Spleen (tissue), 11 donors: ENCODE data around the gene WDR62. TPM values are rescaled to one million over a fixed set of nuclear protein-coding genes. Genes with fewer than 3 reads are reported as not detected.
A peak's percentile ranks its signal among the peaks of the same experiment; 100 is the strongest.

Experiments used
- DNase-seq: peaks from one replicate; pipeline ENCODE4 v3.0.0-alpha.2; 2020
- H3K27ac ChIP-seq, 8 donors: fragments of 200-600 bp; sonication (generic) in 7 of 8; 1 replicate in 4 of 8; 2 replicates in 4 of 8; pipeline versions ENCODE4 v1.5.0 to v1.8.0; 2016 to 2021; ENCODE audit warnings: inconsistent platforms in 4 of 8, mild to moderate bottlenecking in 4 of 8, moderate library complexity in 1 of 8
- H3K27me3 ChIP-seq, 7 donors: fragments of 200-600 bp; sonication (generic) in 6 of 7; replicated peaks in 1 of 7; 1 replicate in 4 of 7; 2 replicates in 3 of 7; pipeline versions ENCODE4 v1.5.0 to v1.8.0; 2016 to 2021; ENCODE audit warnings: inconsistent platforms in 3 of 7, mild to moderate bottlenecking in 1 of 7
- H3K36me3 ChIP-seq, 6 donors: fragments of 200-600 bp; sonication (generic) in 5 of 6; 1 replicate in 4 of 6; 2 replicates in 2 of 6; pipeline versions ENCODE4 v1.5.0 to v1.8.0; 2016 to 2021; ENCODE audit warnings: inconsistent platforms in 2 of 6
- H3K4me1 ChIP-seq, 6 donors: fragments of 200-600 bp; sonication (generic) in 5 of 6; 1 replicate in 3 of 6; 2 replicates in 3 of 6; pipeline versions ENCODE4 v1.5.0 to v1.8.0; 2016 to 2021; ENCODE audit warnings: inconsistent platforms in 3 of 6
- H3K4me3 ChIP-seq, 8 donors: fragments of 200-600 bp; sonication (generic) in 7 of 8; 1 replicate in 4 of 8; 2 replicates in 4 of 8; pipeline versions ENCODE4 v1.5.0 to v1.8.0; 2016 to 2021; ENCODE audit warnings: inconsistent platforms in 4 of 8, mild to moderate bottlenecking in 4 of 8, moderate library complexity in 2 of 8
- H3K9me3 ChIP-seq, 8 donors: fragments of 200-600 bp; sonication (generic) in 7 of 8; 1 replicate in 4 of 8; 2 replicates in 4 of 8; pipeline versions ENCODE4 v1.5.0 to v1.8.0; 2016 to 2021; ENCODE audit warnings: inconsistent platforms in 4 of 8
- POLR2A ChIP-seq, 3 donors: fragments of 450-650 bp; IDR thresholded peaks; one replicate each; pipeline ENCODE4 v1.5.1; 2017; ENCODE audit warnings: antibody characterized with exemption in 3 of 3, mild to moderate bottlenecking in 1 of 3
- POLR2AphosphoS5 ChIP-seq, 3 donors: sonication (generic); formaldehyde crosslinking; IDR thresholded peaks; one replicate each; pipeline ENCODE4 v1.5.1; 2017; ENCODE audit warnings: antibody characterized with exemption in 3 of 3
- WGBS, 5 donors: extraction: QIAGEN DNeasy Blood & Tissue Kit in 3 of 5; methylation state at CpG; one replicate each; pipeline versions ENCODE4 v1.1.5 to v1.1.7; 2013 to 2018; 5-methylcytosine and 5-hydroxymethylcytosine counted together
- intact Hi-C: fragments of 100-400 bp; cut with DNase I; formaldehyde crosslinking; loops from one replicate; pipeline ENCODE4 v1.15.0; 2023; ENCODE audit warnings: low total_unique reads
- polyA plus RNA-seq, 3 donors: library from polyadenylated mRNA; stranded (reverse); fragments of 200-250 nt; gene quantifications; one replicate each; pipeline ENCODE4 v1.2.1, GENCODE V29; 2013
- total RNA-seq, 7 donors: library from RNA; depleted of rRNA in 3 of 7; stranded (reverse); fragments of >200 nt in 3 of 7; fragmentation: NEBNext Ultra II Directional in 4 of 7; extraction: Animal tissue kit (Norgen Biotek cat#: 25700) in 4 of 7; gene quantifications; one replicate each; pipeline versions ENCODE4 v1.1.0 to v1.2.1, GENCODE V29; 2016 to 2021
- TF ChIP-seq, protein P1 (sequence below), 11 experiments: fragments of 200-600 bp in 7 of 11; fragments of 450-650 bp in 4 of 11; sonication (generic) in 4 of 11; IDR thresholded peaks in 8 of 11; conservative IDR thresholded peaks in 3 of 11; 1 replicate in 7 of 11; 2 replicates in 4 of 11; pipeline versions ENCODE4 v1.4.0 to v1.8.0; 2016 to 2021; ENCODE audit warnings: antibody characterized with exemption in 11 of 11, inconsistent platforms in 4 of 11, mild to moderate bottlenecking in 1 of 11
- donor health status: healthy with polysubstance abuse.
- donor health status: DM: no; HTN: no; CAD: no; lungs with moderate emphysema.
- donor health status: DM: no; HTN: no; CAD: no.
- donor health status: Bipolar disorder and iron deficiency.
- donor health status: healthy.
- donor health status: DM: no; HTN: no; CAD: no.
- donor health status: DM: yes; HTN: yes; CAD: no.

The WDR62 gene
- total and polyA plus RNA-seq, 10 donors, result 1.3 to 5.2 (median 2.2) TPM

DNA sequence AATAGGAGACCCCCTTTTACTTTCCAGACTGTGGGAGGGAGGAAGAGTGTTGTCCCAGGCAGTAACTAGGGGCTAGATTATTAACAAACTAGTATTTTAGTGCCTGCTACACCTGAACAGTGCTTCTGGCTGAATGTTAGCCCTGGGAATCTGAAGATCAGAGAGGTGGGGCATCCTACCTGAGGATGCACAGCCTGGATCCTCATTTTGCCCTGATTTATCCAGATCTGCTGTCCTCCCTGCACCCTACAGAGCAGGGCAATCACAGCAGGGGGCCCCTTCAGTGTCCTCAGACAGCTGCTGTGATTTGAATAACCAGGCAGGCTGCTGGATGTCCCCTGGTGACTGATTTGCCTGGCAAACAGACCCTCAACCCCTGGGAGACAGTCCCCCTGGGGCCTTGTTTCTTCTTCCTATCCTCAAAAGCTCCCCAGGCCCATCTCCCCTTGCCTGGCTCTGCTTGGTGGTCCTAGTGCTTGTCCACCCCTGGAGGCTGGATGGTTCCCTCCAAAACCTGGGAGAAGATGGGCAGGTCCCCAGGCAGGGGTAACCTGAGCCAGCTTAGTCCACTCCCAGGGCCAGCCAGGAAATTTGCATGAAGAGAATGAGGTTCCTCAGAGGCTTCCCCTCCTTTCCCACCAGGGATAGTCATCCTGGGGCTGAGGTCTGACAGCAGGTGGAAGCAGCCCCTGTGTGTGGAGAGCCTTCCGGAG is 55.9 kb downstream of the WDR62 start, which contains the start of gene OVOL3:
Gene OVOL3 (plus strand): TSS at position 657 of the 713 bp plus-strand sequence. CDS start 60 bp downstream, outside the sequence.
- intact Hi-C loops, result loop anchor here (10.0 kb wide), 1 partner anchor 56 kb away; the partner anchor contains the start of genes THAP8 and WDR62
- Histone ChIP-seq H3K4me3 (no peak within 1 kb of the TSS), H3K27ac (no peak within 1 kb of the TSS), H3K4me1 (peaks cover 8 to 25% (median 14%) of the 10 kb centered on the region in 6 donors), H3K9me3 (no peaks in the 10 kb centered on the region), H3K36me3 (peaks cover 0 to 61% (median 23%) of the 10 kb centered on the region in 6 donors), H3K27me3 (no peaks in the 10 kb centered on the region)
- TF ChIP-seq POLR2AphosphoS5 (IDR thresholded peaks at IDR 0.05) (no peak), POLR2A (IDR thresholded peaks at IDR 0.05) (no peak)
- TF ChIP-seq, protein P1, sequence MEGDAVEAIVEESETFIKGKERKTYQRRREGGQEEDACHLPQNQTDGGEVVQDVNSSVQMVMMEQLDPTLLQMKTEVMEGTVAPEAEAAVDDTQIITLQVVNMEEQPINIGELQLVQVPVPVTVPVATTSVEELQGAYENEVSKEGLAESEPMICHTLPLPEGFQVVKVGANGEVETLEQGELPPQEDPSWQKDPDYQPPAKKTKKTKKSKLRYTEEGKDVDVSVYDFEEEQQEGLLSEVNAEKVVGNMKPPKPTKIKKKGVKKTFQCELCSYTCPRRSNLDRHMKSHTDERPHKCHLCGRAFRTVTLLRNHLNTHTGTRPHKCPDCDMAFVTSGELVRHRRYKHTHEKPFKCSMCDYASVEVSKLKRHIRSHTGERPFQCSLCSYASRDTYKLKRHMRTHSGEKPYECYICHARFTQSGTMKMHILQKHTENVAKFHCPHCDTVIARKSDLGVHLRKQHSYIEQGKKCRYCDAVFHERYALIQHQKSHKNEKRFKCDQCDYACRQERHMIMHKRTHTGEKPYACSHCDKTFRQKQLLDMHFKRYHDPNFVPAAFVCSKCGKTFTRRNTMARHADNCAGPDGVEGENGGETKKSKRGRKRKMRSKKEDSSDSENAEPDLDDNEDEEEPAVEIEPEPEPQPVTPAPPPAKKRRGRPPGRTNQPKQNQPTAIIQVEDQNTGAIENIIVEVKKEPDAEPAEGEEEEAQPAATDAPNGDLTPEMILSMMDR (IDR thresholded peaks at IDR 0.05 in 8 of 11, conservative IDR thresholded peaks at IDR 0.05 in 3 of 11), result no peak
- no peak for DNase-seq
- WGBS, 5 donors, result 49 to 90% (median 89%) methylated on average over 1 of the region's 1 CpG; no CpG with 5 or more reads in 2 of the 5 donors

DNA sequence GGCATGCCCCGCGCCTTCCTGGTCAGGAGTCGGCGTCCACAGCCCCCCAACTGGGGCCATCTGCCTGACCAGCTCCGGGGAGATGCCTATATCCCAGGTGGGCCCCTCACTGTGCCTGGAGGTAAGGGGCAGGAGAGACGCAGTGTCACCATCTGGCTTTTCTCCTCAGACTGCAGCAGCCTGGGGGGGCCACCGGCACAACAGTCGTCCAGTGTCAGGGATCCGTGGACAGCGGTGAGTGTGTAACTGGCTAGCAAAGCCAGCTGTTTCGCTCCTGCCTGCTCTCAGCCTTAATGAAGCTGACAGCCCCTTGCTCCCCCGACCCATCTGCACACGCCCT is 56.5 kb downstream of the WDR62 start:
- H3K4me1 ChIP-seq, result peaks cover 11 to 30% (median 19%) of the 10 kb centered on the region in 6 donors
- H3K27ac ChIP-seq, result no peak overlapping the region
- DNase-seq, result no peak
- H3K27me3 ChIP-seq, result no peaks in the 10 kb centered on the region
- TF ChIP-seq POLR2A (IDR thresholded peaks at IDR 0.05), result no peak
- TF ChIP-seq, protein P1 (IDR thresholded peaks at IDR 0.05 in 8 of 11, conservative IDR thresholded peaks at IDR 0.05 in 3 of 11), result no peak
- TF ChIP-seq POLR2AphosphoS5 (IDR thresholded peaks at IDR 0.05), result peak in 1 of 3 donors; percentile 32
- WGBS, 5 donors, result 88 to 93% (median 90%) methylated on average over 7 to 13 of the region's 13 CpGs
- no peak overlapping the region for H3K4me3 ChIP-seq
- H3K9me3 ChIP-seq, result no peaks in the 10 kb centered on the region
- intact Hi-C loops, result loop anchor here (10.0 kb wide), 1 partner anchor 56 kb away; the partner anchor contains the start of genes THAP8 and WDR62
- peaks cover 0 to 56% (median 23%) of the 10 kb centered on the region in 6 donors for H3K36me3 ChIP-seq

DNA sequence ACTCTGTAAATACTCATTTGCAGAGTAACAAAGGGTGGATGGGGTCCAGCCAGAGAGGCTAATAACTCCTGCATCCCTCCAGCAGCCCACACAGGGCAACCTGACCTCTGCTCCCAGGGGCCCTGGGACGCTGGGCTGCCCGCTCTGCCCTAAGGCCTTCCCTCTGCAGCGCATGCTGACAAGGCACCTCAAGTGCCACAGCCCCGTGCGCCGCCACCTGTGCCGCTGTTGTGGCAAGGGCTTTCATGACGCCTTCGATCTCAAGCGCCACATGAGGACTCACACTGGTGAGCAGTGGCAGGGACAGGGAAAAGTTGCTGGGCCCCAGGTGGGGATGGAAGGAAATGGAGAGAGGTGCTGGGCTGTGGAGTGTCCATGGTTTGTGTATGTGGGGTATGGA is 58.0 kb downstream of the WDR62 start:
- no peak for TF ChIP-seq POLR2AphosphoS5 (IDR thresholded peaks at IDR 0.05)
- TF ChIP-seq, protein P1 (IDR thresholded peaks at IDR 0.05 in 8 of 11, conservative IDR thresholded peaks at IDR 0.05 in 3 of 11), result no peak
- TF ChIP-seq POLR2A (IDR thresholded peaks at IDR 0.05), result no peak
- Histone ChIP-seq H3K4me1 (peaks cover 15 to 45% (median 33%) of the 10 kb centered on the region in 6 donors), H3K27ac (no peak overlapping the region), H3K4me3 (no peak overlapping the region), H3K27me3 (no peaks in the 10 kb centered on the region), H3K9me3 (no peaks in the 10 kb centered on the region), H3K36me3 (peaks cover 0 to 57% (median 26%) of the 10 kb centered on the region in 6 donors)
- intact Hi-C loops, result loop anchor here (10.0 kb wide), 1 partner anchor 58 kb away; the partner anchor contains the start of genes THAP8 and WDR62
- 96 to 98% (median 96%) methylated on average over 10 of the region's 10 CpGs for WGBS, 5 donors
- DNase-seq, result peak; percentile 77

DNA sequence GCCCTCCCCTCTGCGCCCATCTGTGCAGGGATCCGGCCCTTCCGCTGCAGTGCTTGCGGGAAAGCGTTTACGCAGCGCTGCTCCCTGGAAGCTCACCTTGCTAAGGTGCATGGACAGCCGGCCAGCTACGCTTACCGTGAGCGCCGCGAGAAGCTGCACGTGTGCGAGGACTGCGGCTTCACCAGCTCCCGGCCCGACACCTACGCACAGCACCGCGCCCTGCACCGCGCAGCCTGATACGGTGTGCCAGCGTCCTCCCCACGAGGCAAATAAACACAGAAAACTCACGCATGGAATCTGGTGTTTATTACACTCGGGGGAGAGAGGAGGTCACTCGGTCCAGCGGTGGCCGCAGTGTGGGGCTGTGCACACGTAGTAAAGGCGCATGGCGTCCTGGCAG is 58.7 kb downstream of the WDR62 start:
- peak; percentile 81 for DNase-seq
- Histone ChIP-seq H3K27me3 (no peaks in the 10 kb centered on the region), H3K4me1 (peaks cover 15 to 53% (median 35%) of the 10 kb centered on the region in 6 donors), H3K9me3 (no peaks in the 10 kb centered on the region), H3K4me3 (peak overlapping the region in 6 of 8 donors; percentile 71 to 96 (median 80)), H3K36me3 (peaks cover 0 to 57% (median 28%) of the 10 kb centered on the region in 6 donors), H3K27ac (peak overlapping the region in 1 of 8 donors; percentile 93)
- TF ChIP-seq, protein P1 (IDR thresholded peaks at IDR 0.05 in 8 of 11, conservative IDR thresholded peaks at IDR 0.05 in 3 of 11), result no peak
- TF ChIP-seq POLR2AphosphoS5 (IDR thresholded peaks at IDR 0.05), result no peak
- no peak for TF ChIP-seq POLR2A (IDR thresholded peaks at IDR 0.05)
- intact Hi-C loops, result loop anchor here (10.0 kb wide), 1 partner anchor 59 kb away; the partner anchor contains the start of genes THAP8 and WDR62
- WGBS, 5 donors, result 94 to 97% (median 95%) methylated on average over 34 of the region's 34 CpGs
